Kidney (tissue), 14 donors: Measurements from ENCODE around the gene C22orf39. TPM values are rescaled to one million over a fixed set of nuclear protein-coding genes. Genes with fewer than 3 reads are reported as not detected.

ENCODE experiments used
- DNase-seq, 5 donors: peaks; one replicate each; pipeline ENCODE4 v3.0.0-alpha.2; 2013 to 2020
- FAIRE-seq: peaks from 2 replicates; lab custom pipeline; 2012; peaks lifted over from hg19 to GRCh38; lab: Jason Lieb, UNC
- H3K27ac ChIP-seq, 2 donors: one replicate each; pipeline ENCODE4 v1.7.0; 2013; ENCODE audit warnings: low read depth in 2 of 2, low read length in 2 of 2, inconsistent platforms in 1 of 2
- H3K27me3 ChIP-seq: one replicate; pipeline ENCODE4 v1.7.1; 2013; ENCODE audit warnings: low read length, inconsistent platforms; ENCODE audit not compliant: control insufficient read depth, insufficient read depth
- H3K36me3 ChIP-seq, 3 donors: one replicate each; pipeline versions ENCODE4 v1.7.0 to v1.7.1; 2013; ENCODE audit warnings: low read length in 3 of 3, control low read depth in 1 of 3, inconsistent platforms in 1 of 3; ENCODE audit not compliant: insufficient read depth in 3 of 3, control insufficient read depth in 2 of 3
- H3K4me1 ChIP-seq, 3 donors: one replicate each; pipeline versions ENCODE4 v1.7.0 to v1.7.1; 2013; ENCODE audit warnings: low read length in 3 of 3, inconsistent platforms in 1 of 3, low read depth in 1 of 3; ENCODE audit not compliant: control insufficient read depth in 2 of 3, insufficient read depth in 2 of 3
- H3K4me3 ChIP-seq, 3 donors: one replicate each; pipeline versions ENCODE4 v1.7.0 to v1.8.1; 2013; ENCODE audit warnings: low read length in 3 of 3, control low read depth in 1 of 3, inconsistent platforms in 1 of 3
- H3K9ac ChIP-seq, 3 donors: one replicate each; pipeline versions ENCODE4 v1.7.0 to v1.7.1; 2013; ENCODE audit warnings: low read length in 3 of 3, control low read depth in 1 of 3, inconsistent platforms in 1 of 3
- H3K9me3 ChIP-seq, 3 donors: one replicate each; pipeline versions ENCODE4 v1.7.0 to v1.7.1; 2013; ENCODE audit warnings: low read length in 3 of 3, control low read depth in 1 of 3, inconsistent platforms in 1 of 3; ENCODE audit not compliant: control insufficient read depth in 2 of 3, insufficient read depth in 1 of 3
- CTCF ChIP-seq: IDR thresholded peaks from 3 replicates; pipeline ENCODE4 v1.5.1; 2012; ENCODE audit warnings: mild to moderate bottlenecking, moderate library complexity, borderline replicate concordance; ENCODE audit not compliant: insufficient read depth; ENCODE audit errors: extremely low read depth
- intact Hi-C: fragments of 100-400 bp; cut with DNase I; formaldehyde crosslinking; loops from one replicate; pipeline ENCODE4 v1.11.1; 2022
- polyA plus RNA-seq: library from polyadenylated mRNA; stranded (reverse); fragments of 350-450 nt; fragmentation: Illumina TruSeq; extraction: RNeasy Lipid Tissue Mini Kit (QIAGEN cat#74804); gene quantifications from one replicate; pipeline ENCODE4 v1.2.3, GENCODE V29; 2014; ENCODE audit warnings: low read depth, low replicate concordance; ENCODE audit not compliant: insufficient read depth
- total RNA-seq: library from RNA; stranded (reverse); fragmentation: NEBNext Ultra II Directional; extraction: Animal tissue kit (Norgen Biotek cat#: 25700); gene quantifications from one replicate; pipeline ENCODE4 v1.2.1, GENCODE V29; 2021
- donor health status: control.
- donor health status: control.
- donor health status: control.
- donor health status: control.
- donor health status: control.
- donor health status: DM: yes; HTN: yes; CAD: no.
- donor health status: Normal renal cell carcinoma (clear cell type).

The C22orf39 gene
- total and polyA plus RNA-seq, 2 donors from 2014 or later = 27.1 to 54.4 TPM

GRCh38 chr22:19467912-19468311 is 20.4 kb upstream of the C22orf39 start:
- Histone ChIP-seq H3K9ac (no peak overlapping the region), H3K4me3 (no peak overlapping the region), H3K36me3 (peaks cover 9 to 82% (median 66%) of the 10 kb centered on the region in 3 donors), H3K27me3 (no peaks in the 10 kb centered on the region), H3K27ac (no peak overlapping the region), H3K9me3 (no peaks in the 10 kb centered on the region), H3K4me1 (no peaks in the 10 kb centered on the region)
- no peak for TF ChIP-seq CTCF
- FAIRE-seq = no peak
- DNase-seq = no peak
- intact Hi-C loops = no loop called here

- DNase-seq (no peak), FAIRE-seq (no peak)
- no peaks in the 10 kb centered on the region for H3K9me3 ChIP-seq
- no peaks in the 10 kb centered on the region for H3K4me1 ChIP-seq
- TF ChIP-seq CTCF = no peak
- H3K27ac ChIP-seq = no peak overlapping the region
- H3K4me3 ChIP-seq = no peak overlapping the region
- H3K36me3 ChIP-seq = peaks cover 9 to 74% (median 60%) of the 10 kb centered on the region in 3 donors
- intact Hi-C loops = no loop called here
- no peak overlapping the region for H3K9ac ChIP-seq
- no peaks in the 10 kb centered on the region for H3K27me3 ChIP-seq
Measured at GRCh38 chr22:19466848-19467752, 19.6 kb upstream of the C22orf39 start.

GRCh38 chr22:19466126-19466716 is 18.7 kb upstream of the C22orf39 start:
- intact Hi-C loops = no loop called here
- no peaks in the 10 kb centered on the region for H3K27me3 ChIP-seq

More at GRCh38 chr22:19466126-19466716, 18.7 kb upstream of the C22orf39 start:
- TF ChIP-seq CTCF = no peak
- no peaks in the 10 kb centered on the region for H3K4me1 ChIP-seq
- no peaks in the 10 kb centered on the region for H3K9me3 ChIP-seq
- H3K36me3 ChIP-seq = peaks cover 9 to 74% (median 58%) of the 10 kb centered on the region in 3 donors
- no peak overlapping the region for H3K9ac ChIP-seq
- no peak overlapping the region for H3K4me3 ChIP-seq
- H3K27ac ChIP-seq = no peak overlapping the region
- FAIRE-seq (no peak), DNase-seq (no peak)
